ENCODE measurements around the gene ABHD17C. TPM values are rescaled to one million over a fixed set of nuclear protein-coding genes. Genes with fewer than 3 reads are reported as not detected.

The ABHD17C gene
- total RNA-seq, 1 experiment from 2014 or later, result 8.1 TPM

DNA sequence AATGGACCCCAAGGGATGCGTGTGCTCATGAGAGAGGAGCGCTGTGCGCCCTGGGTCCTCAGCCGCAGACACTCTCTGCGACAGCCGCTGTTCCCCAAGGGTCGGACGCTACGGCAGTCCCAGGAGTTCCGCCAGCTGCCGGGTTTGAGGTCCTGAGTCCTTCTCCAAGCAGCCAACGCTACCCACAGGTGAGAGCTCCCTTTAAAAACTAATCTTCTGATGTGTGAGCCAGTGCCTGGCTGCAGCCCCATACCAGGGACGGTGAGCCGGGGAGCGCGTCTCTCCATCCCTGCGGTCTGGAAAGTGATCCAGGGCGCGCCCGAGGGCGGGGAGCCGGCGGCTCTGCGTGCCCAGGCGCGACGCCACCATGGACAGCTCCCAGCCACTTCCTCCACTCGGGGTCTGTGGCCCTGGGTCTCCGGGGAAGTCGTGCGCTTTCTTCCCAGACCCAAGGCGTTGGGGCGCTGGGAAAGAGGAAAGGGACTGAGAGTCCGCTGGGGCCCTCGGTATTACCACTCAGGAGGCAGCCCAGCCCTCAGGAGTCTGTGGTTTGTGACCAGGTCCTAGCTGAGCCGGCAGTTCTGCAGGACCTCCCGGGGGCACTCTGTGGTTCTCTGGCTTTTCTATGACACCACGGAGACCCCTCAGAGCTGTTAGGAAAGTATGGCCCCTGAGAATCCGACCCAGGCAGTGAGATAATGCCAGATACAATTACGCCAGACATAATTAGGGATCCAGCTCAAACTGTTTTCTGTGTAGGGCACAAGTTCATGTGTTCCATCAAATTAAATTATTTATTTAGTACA is 85.5 kb downstream of the ABHD17C start:
- Histone ChIP-seq H3K27me3 (peaks cover 24% of the 10 kb centered on the region), H3K4me3 (peak overlapping the region; percentile 49), H3K9me3 (0 out of 2 replicates have a peak, but pooled peaks cover 2% of the 10 kb centered on the region), H3K36me3 (no peaks in the 10 kb centered on the region; the same call in 1 of the 2 replicates)
- peak; percentile 62 for DNase-seq

DNA sequence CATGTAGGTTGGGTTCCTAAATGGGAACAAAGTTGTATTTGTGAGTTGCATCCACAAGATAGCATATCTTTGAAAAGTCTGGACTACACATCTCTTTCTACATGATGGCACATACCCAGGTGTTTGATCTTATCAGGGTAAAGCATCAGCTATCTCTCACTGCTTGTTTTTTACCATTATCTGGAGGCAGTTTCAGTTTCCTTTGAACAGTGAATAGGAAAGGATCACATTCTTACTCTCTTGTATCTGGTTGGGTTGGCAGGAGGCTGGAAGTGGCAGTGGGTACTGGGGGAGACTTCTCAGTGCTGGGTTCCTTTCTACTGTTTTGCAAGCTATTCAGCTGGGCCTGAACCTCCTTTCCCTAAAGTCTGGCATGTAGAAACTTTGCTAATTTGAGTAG is 88.2 kb downstream of the ABHD17C start:
- no peaks in the 10 kb centered on the region for H3K9me3 ChIP-seq
- no peak overlapping the region for H3K4me3 ChIP-seq
- H3K27me3 ChIP-seq, result peaks cover 24% of the 10 kb centered on the region
- no peaks in the 10 kb centered on the region; the same call in 1 of the 2 replicates for H3K36me3 ChIP-seq
- DNase-seq, result no peak

DNA sequence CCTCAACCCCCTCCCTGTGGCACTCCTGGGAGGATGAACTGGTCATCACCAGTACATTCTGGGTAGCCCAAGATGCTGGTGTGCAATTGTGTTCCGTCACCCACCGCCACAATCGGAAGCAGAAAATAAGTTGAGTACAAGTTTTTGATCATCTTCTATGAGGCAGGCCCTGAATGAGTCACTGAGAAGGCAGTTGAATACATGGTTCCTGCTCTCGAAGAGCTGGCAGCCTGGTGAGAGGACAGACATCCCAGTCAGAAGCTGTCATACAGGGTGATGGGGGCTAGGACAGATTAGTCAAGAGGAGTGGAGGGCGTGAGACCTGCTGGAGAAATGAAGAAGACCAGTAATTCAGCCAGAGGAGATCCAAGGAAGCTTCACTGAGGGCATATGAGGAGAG is 90.2 kb downstream of the ABHD17C start:
- Histone ChIP-seq H3K36me3 (no peaks in the 10 kb centered on the region; the same call in 1 of the 2 replicates), H3K27me3 (peaks cover 13% of the 10 kb centered on the region), H3K4me3 (no peak overlapping the region), H3K9me3 (no peaks in the 10 kb centered on the region)
- no peak for DNase-seq

DNA sequence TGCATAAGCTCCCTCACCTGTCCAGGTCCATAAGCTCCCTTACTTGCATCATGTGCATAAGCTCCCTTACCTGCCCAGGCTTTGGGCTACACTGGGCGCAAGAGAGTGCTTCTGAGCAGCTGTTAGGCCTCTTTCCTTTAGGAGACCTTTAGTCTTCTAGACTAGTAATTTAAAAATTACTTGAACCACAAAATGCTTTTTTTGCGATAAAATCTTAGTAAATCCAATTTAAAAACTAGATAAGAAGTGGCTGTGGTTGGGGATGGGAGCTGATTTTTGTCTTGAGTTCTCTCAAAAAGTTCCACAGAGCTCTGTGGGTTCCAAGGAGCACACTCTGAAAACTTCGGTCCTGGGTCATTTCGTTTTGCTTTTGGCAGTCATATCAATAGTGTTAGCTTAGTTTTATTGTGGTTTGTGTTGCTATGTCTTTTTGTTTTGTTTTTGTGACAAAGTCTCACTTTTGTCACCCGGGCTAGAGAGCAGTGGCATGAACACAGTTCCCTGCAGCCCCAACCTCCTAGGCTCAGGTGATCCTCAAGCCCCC is 90.8 kb downstream of the ABHD17C start:
- Histone ChIP-seq H3K27me3 (peaks cover 7% of the 10 kb centered on the region; the same call in 1 of the 2 replicates), H3K4me3 (no peak overlapping the region), H3K36me3 (no peaks in the 10 kb centered on the region; the same call in 1 of the 2 replicates), H3K9me3 (no peaks in the 10 kb centered on the region)
- DNase-seq, result no peak

DNA sequence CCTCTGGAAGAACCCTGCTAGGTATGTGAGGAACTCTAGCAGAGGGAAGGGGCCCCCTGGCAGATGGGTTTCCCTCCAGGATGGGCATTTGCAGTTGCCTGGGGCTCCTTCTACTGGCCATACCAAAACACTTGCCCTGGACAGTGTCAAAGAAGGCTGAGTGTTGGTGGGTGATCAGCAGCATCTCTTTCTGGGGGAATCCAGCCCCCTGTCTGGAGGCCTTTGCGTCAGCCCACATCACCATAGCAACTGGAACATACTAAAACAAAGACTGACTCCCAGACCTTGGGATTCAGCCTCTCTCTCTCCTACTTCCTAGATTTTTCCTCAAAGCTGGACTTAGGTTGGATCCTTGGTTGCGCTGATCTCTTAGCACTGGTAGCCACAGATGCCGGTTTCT is 92.2 kb downstream of the ABHD17C start:
- no peaks in the 10 kb centered on the region; the same call in 1 of the 2 replicates for H3K36me3 ChIP-seq
- H3K27me3 ChIP-seq, result no peaks in the 10 kb centered on the region; the same call in 1 of the 2 replicates
- DNase-seq, result no peak
- no peaks in the 10 kb centered on the region for H3K9me3 ChIP-seq
- H3K4me3 ChIP-seq, result no peak overlapping the region

DNA sequence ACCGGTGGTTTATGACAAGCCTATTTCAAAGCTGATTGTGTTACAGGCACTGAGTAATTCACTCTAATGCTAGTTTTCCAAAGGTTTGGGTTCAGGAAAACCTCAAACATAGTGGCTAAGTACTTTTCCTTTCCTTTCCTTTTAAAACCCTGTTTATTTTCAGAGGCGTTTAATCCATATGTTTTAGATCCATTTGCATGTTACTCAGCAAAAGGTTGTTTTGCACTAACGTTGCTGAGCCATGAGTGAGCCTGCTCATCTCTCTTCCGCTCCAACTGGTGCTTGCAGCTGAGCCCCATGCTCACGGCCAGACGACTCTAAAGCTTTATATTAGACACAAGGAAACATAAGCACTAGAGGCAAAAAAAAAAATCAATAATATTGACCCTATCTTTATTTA is 93.4 kb downstream of the ABHD17C start:
- H3K27me3 ChIP-seq, result no peaks in the 10 kb centered on the region; the same call in none of the 2 replicates
- no peaks in the 10 kb centered on the region for H3K9me3 ChIP-seq
- no peak overlapping the region for H3K4me3 ChIP-seq
- peak; percentile 48 for DNase-seq
- no peaks in the 10 kb centered on the region; the same call in 1 of the 2 replicates for H3K36me3 ChIP-seq

DNA sequence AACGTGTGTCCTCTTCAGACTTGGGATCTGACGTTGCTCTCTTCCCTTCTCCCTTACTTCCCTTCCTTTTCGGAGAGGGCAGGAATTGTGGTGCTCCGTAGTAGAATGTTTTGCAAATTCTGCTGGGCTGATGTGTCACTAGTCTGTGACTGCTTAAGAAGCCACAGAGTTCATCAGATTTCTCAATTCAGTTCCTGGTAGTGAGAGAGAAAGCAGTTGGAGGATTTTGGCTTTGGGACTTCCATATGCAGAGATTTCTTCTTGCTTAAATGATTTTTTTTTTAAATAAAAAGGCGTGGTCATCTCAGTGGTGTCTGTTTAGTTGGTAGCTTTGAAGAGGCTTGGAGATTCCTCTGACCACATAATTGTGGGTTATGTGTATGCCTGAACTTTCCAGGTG is 94.2 kb downstream of the ABHD17C start:
- Histone ChIP-seq H3K36me3 (no peaks in the 10 kb centered on the region), H3K9me3 (no peaks in the 10 kb centered on the region), H3K4me3 (no peak overlapping the region), H3K27me3 (no peaks in the 10 kb centered on the region; the same call in none of the 2 replicates)
- DNase-seq, result no peak

DNA sequence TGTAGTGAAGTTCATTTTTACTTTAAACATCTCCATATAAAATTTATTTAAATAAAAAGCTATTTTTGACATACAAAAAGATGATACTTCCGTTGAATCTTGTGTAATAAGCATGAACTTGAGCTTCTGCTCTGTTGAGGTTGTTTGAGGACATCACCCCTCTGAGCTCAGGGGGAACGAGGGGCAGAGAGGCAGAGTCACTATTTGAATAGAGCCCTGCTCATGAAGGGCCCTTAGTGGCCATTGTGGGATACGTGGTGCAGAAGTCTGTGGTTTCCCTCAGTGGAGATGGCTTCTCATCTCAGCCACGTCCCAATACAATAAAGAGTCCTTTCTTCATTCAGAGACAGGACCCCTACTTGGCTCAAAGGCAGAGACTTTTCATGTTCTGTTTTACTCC is 94.7 kb downstream of the ABHD17C start:
- H3K27me3 ChIP-seq, result no peaks in the 10 kb centered on the region; the same call in none of the 2 replicates
- H3K4me3 ChIP-seq, result no peak overlapping the region
- DNase-seq, result no peak
- H3K36me3 ChIP-seq, result no peaks in the 10 kb centered on the region
- no peaks in the 10 kb centered on the region for H3K9me3 ChIP-seq

DNA sequence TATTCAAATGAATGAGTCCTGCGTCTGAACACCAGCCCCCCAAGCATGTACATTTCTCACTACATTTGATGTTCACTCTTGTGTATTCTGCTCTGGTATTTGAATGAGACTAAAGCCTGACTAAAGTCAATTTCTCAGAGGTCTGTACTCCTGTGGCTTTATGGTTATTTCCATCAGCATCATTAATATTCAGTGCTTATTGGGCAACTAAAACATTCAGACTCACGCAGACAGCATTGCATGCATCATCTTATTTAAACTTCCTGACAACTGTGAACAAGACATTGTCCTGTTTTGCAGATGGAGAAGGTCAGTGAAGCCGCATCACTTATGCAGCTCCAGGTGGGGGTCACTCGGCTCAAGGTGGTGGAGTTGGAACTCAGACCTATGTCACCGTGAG is 95.1 kb downstream of the ABHD17C start:
- no peaks in the 10 kb centered on the region; the same call in none of the 2 replicates for H3K27me3 ChIP-seq
- H3K4me3 ChIP-seq, result no peak overlapping the region
- no peaks in the 10 kb centered on the region for H3K36me3 ChIP-seq
- no peak for DNase-seq
- H3K9me3 ChIP-seq, result no peaks in the 10 kb centered on the region

DNA sequence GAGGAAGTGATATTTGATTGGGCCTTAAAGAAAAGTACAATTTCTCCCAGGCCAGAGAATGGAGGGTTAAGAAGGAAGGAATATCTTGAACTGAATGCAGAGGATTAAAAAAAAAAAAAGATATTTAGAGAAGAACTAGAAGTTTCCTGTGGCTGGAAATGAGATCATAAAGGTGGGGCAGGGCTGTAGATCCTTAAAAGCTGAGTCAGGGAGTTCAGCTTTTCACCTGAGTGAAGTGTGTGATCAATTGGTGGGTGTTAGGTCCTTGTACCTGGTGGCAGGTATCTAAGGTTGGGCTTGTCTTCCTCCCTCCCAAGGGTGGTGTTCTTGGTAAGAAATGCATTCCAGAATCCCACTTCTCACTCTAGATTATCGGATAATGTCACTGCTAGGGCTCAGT is 95.9 kb downstream of the ABHD17C start:
- no peak for DNase-seq
- Histone ChIP-seq H3K27me3 (no peaks in the 10 kb centered on the region; the same call in none of the 2 replicates), H3K36me3 (no peaks in the 10 kb centered on the region), H3K9me3 (no peaks in the 10 kb centered on the region), H3K4me3 (no peak overlapping the region)

DNA sequence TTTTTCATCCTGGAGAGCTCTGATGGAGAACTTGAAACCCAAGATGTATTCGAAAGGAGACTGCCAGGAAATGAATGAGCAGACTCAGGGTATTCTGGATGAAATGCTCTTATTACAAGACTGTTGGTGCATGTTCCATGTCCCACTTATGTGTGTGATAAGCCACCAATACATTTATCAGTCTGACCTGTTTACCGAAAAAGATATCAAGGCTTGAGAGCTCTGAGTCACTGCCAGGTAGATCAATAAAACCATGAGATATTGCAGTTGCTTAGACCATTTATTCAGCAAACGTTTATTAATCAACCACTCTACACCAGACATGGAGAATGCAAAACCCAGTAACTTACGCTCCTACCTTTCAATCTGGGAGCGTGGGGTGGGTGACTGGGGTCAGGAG is 101.3 kb downstream of the ABHD17C start:
- Histone ChIP-seq H3K9me3 (no peaks in the 10 kb centered on the region), H3K27me3 (no peaks in the 10 kb centered on the region; the same call in none of the 2 replicates), H3K4me3 (no peak overlapping the region), H3K36me3 (no peaks in the 10 kb centered on the region)
- DNase-seq, result no peak

DNA sequence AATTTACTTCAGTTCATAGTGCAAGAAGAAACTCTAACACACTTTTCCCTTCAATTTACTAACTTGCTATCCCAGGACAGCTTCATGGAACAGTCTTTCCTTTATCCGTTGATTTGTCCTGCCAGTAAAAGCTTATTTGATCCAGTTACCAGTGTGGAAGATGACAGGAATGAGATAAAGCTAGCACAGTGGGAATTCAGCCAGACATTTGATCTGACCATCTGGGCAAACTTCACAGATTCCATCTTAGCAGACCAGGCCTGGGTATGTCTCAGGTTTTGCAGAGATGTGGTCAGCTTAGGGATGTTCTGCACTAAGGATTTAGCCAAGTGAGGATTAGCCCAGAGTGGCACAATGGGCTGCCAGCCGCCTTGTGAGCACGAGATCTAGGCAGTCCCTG is 103.8 kb downstream of the ABHD17C start:
- Histone ChIP-seq H3K4me3 (no peak overlapping the region), H3K36me3 (no peaks in the 10 kb centered on the region), H3K9me3 (no peaks in the 10 kb centered on the region), H3K27me3 (no peaks in the 10 kb centered on the region; the same call in 1 of the 2 replicates)
- DNase-seq, result no peak

DNA sequence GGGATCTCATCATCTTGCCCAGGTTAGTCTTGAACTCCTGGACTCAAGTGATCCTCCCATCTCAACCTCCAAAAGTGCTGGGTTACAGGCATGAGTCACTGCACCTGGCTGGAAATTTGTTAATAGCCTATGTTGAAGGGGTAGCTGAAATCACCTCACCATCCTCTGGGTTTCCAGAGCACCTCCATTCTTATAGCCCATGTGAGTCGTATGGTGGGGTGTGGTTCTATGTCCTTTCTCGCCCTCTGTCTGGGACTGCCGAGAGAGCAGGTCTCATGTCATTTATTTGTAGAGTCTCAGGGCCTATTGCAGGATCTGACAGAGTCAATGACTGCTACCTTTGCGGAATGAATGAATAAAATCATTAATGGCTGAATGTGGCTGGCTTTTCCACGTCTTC is 105.0 kb downstream of the ABHD17C start:
- DNase-seq, result no peak
- Histone ChIP-seq H3K27me3 (no peaks in the 10 kb centered on the region), H3K9me3 (no peaks in the 10 kb centered on the region), H3K36me3 (no peaks in the 10 kb centered on the region), H3K4me3 (no peak overlapping the region)

DNA sequence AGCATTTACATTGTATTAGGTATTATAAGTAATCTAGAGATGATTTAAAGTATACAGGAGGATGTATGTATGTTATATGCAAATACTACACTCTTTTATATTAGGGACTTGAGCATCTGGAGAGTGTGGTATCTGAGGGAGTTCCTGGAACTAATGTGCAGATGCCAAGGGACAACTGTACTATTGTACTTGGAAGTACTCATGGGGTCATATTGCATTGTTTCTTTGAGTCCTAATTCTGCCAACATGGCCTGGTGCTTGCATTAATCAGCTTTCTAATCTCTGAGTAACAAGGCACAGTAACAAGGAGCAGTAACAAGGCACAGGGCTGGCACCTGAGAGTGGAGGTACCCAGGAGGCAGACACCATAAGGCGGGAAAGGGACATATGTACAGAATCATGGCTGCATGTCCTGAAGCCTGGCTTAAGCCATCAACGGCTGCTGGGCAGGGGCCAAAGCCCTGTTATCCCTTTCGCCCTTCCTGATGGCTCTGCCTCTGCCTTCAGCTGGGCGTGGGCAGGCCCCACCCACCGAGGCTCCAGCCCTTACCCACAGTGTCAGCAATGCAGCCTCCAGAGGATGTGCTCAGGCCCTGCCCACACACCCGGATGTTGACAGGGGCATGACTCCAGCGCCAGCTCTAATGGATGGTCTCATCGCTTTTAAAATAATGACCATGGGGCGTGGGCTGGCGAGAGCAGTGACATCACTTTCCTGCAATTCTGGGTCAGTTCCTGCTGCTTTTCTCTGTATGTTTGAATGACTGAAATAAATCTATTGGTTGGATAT is 107.0 kb downstream of the ABHD17C start:
- Histone ChIP-seq H3K27me3 (no peaks in the 10 kb centered on the region), H3K36me3 (no peaks in the 10 kb centered on the region), H3K9me3 (no peaks in the 10 kb centered on the region), H3K4me3 (no peak overlapping the region)
- DNase-seq, result peak; percentile 88

DNA sequence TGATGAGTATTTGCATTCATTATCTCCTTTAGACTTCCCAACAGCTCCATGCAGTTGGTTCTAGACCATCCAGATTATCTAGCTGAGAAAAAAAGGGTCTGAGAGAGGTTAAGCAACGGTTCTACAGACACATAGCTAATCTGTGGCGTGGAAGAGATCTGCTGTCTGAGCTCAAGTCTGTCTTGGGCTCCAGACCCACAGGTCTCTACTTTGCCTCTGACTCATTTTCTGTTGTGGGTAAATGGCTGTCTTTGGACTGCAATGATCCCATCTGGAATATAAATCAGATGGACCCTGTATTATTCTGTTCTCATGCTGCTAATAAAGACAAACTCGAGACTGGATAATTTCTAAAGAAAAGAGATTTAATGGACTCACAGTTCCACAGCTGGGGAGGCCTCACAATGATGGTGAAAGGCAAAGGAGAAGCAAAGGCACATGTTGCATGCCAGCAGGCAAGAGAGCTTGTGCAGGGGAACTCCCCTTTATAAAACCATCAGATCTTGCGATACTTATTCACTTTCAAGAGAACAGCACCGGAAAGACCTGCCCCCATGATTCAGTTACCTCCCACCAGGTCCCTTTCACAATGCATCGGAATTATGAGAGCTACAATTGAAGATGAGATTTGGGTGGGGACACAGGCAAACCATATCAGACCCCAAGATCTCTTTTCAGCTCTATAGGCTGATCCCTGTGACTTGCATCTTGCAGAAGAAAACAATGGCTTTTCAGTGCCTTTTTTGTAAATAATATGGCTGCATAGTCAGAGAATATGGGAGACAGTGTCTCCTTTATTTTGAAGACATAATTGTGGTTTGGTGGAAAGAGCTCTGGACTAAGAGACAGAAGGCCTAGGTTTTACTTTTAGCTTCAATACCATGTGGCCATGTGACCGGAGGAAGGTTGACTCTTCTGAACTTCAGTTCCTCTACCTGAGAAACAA is 108.7 kb downstream of the ABHD17C start:
- H3K9me3 ChIP-seq, result no peaks in the 10 kb centered on the region
- H3K36me3 ChIP-seq, result no peaks in the 10 kb centered on the region
- no peaks in the 10 kb centered on the region for H3K27me3 ChIP-seq
- no peak overlapping the region for H3K4me3 ChIP-seq
- no peak for DNase-seq

DNA sequence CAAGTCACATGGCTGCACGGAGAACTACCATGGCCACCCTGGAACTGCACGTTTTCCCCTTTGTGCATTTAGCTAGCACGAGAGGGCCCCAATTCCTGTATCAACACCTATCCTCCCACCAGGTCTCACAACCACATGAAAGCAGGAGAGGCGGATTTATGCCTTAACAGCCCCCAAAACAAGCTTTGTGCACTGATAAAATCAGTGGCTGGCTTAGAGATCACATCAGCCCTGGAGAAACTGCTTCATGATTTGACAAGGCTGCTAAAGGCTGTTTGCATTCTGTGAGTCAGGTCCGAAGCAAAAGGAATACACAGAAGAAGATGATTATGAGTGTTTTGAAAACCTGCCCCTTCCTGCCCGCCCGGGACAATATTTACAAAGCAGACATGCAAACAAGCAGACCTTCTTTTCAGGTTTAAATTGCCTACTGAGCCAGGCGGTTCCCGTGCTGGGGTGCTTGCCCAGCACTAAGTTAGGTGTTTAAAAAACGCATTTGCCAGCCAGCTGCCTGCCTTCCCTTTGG is 109.9 kb downstream of the ABHD17C start:
- Histone ChIP-seq H3K4me3 (no peak overlapping the region), H3K27me3 (no peaks in the 10 kb centered on the region), H3K9me3 (no peaks in the 10 kb centered on the region), H3K36me3 (no peaks in the 10 kb centered on the region)
- no peak for DNase-seq

Measured in MG63 (cell line).